Putamen (tissue), 1 donor: Measurements from ENCODE around the gene LINC01488.

Source experiments
- DNase-seq: peaks from one replicate; pipeline ENCODE4 v3.0.0-alpha.2; 2016; ENCODE audit warnings: low spot score

The LINC01488 gene

DNA sequence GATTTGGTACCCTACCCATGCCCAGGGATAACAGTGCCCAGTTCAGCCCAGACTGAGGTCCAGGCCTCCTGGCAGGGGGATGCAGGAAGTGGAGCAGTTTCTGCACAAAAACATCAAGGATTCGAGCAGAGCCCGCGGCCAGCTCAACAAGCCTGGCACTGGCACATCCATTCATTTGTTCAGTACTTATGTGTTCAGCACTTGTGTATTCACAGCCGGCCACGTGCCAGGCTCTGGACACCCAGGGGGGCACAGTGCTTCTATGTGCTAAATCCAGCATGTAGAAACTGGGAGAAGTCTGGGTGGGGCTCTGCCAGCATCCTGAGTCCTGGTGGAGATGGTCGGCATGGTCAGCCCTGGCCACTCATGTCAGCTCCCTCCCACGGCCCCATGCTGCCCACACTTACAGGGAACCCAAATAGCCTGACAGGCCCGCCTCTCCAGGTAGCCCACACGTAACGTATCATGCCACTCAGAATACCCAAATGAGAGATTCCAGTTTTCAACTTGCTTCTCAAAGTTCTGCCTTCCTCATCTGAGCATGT is 28.5 kb downstream of the LINC01488 start:
- DNase-seq, result no peak

GRCh38 chr11:69510471-69511357 is 29.3 kb downstream of the LINC01488 start:
- no peak for DNase-seq

DNA sequence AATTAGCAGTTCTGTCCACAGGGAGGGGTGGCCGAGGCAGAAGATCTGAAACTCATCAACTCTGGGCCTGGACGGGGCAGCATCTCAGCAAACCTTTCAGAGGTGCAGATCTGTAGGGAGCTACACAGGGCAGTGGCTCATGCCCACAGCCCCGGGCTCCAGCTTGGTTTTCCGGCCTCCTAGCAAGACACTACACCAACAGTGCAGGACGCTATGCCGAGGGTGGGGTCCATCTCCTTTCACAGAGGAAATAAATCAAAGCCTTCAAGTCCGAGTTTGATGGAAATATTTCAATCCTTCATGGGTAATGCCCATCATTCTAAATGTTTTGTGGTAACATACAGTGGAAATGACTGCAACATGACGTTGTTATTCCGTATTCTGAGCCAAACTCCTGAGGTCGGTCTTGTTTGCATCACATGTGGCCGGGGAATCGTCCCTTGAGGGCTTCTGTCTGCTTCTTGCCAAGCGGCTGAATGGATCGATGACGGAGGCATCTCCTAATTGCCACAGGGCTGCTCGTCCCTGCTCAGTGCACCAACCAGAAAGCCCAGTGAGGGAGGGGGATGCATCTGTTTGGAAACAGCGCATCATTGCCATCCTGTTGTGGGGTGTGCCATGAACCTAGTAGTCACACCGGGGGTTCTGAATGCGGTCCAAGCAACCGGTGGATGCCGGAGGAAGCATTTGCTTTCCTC is 30.0 kb downstream of the LINC01488 start:
- DNase-seq, result no peak

DNA sequence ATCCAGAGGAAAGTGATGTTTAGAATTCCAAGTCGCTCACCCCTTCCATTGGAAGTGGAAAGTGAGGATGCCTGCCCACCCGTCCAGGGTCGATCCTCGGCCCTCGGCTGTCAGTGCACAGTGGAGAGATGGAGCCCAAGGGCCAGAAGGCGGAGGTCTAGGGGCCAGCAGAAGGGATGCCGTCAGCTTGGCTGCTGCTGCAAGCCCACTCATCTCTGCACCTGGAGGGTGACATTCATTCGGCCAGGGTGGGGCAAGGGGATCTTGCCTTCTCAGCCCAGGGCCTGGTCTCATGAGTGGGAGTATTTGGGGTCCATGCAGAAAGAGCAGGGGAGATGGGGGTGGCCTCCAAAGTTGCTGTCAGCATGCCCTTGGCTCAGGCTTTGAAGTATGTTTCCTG is 30.7 kb downstream of the LINC01488 start:
- DNase-seq, result no peak

DNA sequence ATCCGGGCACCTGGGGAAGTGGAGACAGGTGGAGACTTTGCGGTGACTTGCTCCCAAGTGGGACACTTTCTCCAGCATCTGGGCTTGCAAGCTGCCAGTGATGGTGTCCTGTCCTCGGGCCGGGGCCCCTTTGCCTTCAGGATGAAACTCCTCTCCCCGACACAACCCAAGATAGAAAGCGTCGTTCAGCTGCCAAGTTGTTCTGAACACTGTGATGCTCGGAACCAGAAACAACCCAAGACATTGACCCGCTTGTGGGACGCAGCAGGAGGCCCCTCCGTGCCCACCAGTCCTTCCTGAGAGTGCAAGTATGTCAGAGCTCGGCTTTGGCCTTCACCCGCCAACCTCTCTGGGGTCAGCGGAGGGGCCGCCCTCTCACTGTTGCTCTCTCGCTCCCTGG is 31.3 kb downstream of the LINC01488 start:
- DNase-seq, result no peak

GRCh38 chr11:69513196-69513595 is 31.7 kb downstream of the LINC01488 start:
- DNase-seq, result no peak

DNA sequence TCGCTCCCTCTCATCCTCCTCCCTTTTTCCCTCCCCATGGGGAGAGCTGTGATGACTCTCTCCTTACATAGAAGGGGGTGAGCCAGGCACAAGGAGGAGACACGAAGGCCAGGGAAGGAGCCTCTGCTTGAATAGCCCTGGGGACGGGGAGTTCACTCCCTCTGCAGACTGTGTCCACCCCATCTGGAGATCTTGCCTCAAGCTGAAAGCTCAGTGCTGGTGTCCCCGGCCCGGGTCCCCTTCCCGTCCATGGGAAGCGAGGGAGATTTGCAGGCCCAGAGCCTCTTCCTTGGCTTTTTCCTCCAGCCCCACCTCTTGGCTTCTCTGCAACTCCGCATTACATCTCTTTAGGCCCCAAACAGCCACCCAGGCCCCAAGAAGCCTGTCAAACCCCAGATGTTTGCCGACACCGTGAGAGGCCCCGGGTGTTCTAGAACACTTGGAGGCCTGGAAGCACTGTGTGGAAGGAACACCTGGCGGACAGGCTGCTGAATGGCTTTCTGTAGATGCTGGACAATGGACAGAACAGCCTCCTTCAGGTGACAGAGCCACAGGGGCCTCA is 32.3 kb downstream of the LINC01488 start:
- no peak for DNase-seq

DNA sequence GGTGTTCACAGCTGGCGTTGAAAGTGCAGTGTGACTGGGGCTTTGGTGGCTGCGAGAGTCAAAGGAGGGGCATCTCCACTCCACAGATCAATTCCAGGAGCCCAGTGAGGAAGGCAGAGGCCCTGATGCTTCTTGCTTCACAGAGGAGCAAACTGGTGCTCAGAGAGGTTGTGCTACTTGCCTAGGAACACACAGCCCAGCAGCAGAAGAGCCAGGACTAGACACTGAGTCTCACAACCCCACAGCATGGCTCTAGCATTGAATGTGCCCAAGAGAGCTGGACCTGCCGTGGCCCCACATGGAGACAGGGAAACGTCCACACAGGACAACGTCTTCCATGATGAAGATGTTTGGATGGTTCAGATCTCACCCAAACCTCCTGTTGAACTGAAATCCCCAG is 33.3 kb downstream of the LINC01488 start:
- no peak for DNase-seq

GRCh38 chr11:69515271-69516245 is 34.1 kb downstream of the LINC01488 start:
- no peak for DNase-seq

GRCh38 chr11:69516526-69516925 is 35.1 kb downstream of the LINC01488 start:
- DNase-seq, result no peak

- no peak for DNase-seq
Observed at GRCh38 chr11:69518081-69518950, 36.9 kb downstream of the LINC01488 start.

GRCh38 chr11:69520186-69520916 is 38.9 kb downstream of the LINC01488 start:
- no peak for DNase-seq

DNA sequence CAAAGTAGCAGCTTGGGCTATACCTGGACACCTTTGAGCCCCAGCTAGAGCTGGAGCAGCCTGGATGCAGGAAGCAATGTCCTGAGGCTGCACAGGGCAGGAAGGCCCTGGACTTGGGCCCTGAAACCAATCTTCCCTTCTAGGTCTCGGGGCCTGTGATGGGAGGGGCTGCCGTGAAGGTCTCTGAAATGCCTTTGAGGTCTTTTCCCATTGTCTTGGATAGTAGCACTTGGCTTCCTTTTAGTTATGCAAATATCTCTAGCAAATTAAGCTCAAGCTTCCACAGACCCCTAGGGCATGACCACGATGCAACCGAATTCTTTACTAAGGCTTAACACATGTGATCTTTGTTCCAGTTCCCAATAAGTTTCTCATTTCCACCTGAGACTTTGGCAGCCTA is 40.0 kb downstream of the LINC01488 start:
- no peak for DNase-seq

GRCh38 chr11:69523453-69523852 is 42.0 kb downstream of the LINC01488 start:
- DNase-seq, result no peak

- no peak for DNase-seq
Observed at GRCh38 chr11:69524291-69524882, 42.9 kb downstream of the LINC01488 start.

- DNase-seq, result no peak
Observed at GRCh38 chr11:69524991-69525411, 43.5 kb downstream of the LINC01488 start.

DNA sequence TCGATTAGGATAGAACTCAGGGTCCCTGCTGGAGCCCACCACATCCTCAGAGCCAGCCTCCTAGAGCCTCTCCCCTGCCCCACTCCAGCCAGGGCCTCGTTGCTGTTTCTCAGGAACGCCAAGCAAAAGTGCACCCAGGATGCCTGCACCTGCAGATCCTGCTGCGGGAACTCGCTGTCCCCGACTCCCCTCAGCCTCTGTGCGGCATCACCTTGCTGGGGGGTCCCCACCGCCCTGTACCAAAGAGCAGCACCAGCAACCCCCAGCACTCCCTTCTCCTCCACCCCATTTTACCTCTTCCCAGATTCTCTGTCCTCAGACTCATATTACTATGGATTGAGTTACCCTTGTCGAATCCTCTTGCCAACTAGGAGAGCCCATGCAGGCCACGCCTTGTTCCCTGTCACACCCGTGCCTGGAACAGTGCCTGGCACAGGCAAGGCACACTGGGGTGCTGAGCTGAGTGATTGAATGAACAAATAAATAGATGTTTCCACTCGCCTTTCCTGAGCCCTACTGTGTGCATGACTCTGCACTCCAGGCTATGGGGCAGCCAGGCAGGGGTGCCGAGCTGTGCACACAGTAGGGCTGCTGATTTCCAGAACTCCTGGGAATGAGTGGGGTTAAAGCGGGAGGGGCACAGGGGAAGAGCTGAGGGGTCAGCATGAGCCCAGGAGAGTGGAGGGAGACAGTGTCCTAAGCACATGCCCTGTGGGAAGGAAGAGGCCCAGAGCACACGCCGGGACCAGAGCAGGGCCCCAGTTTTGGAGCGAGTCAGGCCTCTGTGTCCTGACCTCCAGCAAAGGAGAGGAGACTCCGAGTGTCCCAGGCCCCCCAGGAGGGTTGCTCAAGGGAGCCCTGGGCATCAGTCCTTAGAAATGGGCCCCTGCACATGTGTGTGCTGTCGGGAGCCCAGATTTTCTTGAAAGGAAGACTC is 44.3 kb downstream of the LINC01488 start:
- DNase-seq, result no peak

GRCh38 chr11:69526453-69526810 is 45.0 kb downstream of the LINC01488 start:
- DNase-seq, result no peak
